ENCODE measurements around the gene MROH7.

DNA sequence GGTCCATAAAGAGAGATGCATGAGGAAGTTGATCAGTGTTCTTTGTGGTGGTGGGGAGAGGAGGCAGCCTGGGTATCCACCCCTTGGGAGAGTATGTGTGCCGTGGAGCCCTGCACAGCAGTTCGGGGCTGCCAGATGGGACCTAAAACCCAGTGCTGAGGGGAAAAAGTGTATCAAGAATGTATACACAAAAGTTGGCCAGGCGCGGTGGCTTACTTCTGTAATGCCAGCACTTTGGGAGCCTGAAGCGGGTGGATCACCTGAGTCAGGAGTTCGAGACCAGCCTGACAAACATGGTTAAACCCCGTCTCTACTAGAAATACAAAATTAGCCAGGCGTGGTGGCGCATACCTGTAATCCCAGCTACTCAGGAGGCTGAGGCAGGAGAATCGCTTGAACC, 70.0 kb downstream of the MROH7 start:
- TF ChIP-seq, protein P1, sequence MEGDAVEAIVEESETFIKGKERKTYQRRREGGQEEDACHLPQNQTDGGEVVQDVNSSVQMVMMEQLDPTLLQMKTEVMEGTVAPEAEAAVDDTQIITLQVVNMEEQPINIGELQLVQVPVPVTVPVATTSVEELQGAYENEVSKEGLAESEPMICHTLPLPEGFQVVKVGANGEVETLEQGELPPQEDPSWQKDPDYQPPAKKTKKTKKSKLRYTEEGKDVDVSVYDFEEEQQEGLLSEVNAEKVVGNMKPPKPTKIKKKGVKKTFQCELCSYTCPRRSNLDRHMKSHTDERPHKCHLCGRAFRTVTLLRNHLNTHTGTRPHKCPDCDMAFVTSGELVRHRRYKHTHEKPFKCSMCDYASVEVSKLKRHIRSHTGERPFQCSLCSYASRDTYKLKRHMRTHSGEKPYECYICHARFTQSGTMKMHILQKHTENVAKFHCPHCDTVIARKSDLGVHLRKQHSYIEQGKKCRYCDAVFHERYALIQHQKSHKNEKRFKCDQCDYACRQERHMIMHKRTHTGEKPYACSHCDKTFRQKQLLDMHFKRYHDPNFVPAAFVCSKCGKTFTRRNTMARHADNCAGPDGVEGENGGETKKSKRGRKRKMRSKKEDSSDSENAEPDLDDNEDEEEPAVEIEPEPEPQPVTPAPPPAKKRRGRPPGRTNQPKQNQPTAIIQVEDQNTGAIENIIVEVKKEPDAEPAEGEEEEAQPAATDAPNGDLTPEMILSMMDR (IDR thresholded peaks at IDR 0.05; ENCODE audit: low read depth, low read length, missing input control), result no peak
- TF ChIP-seq RAD21 (IDR thresholded peaks at IDR 0.05) (no peak), GABPA (IDR thresholded peaks at IDR 0.05 in 1 of 2, conservative IDR thresholded peaks at IDR 0.05 in 1 of 2) (no peak), TAF1 (conservative IDR thresholded peaks at IDR 0.05) (no peak), SP1 (IDR thresholded peaks at IDR 0.05) (no peak), RXRA (IDR thresholded peaks at IDR 0.05) (no peak), YY1 (IDR thresholded peaks at IDR 0.05) (no peak), JUND (IDR thresholded peaks at IDR 0.05) (no peak), HNF4G (IDR thresholded peaks at IDR 0.05) (no peak)
- TF ChIP-seq, protein P2, sequence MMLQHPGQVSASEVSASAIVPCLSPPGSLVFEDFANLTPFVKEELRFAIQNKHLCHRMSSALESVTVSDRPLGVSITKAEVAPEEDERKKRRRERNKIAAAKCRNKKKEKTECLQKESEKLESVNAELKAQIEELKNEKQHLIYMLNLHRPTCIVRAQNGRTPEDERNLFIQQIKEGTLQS (IDR thresholded peaks at IDR 0.05), result no peak
- TF ChIP-seq, protein P3, sequence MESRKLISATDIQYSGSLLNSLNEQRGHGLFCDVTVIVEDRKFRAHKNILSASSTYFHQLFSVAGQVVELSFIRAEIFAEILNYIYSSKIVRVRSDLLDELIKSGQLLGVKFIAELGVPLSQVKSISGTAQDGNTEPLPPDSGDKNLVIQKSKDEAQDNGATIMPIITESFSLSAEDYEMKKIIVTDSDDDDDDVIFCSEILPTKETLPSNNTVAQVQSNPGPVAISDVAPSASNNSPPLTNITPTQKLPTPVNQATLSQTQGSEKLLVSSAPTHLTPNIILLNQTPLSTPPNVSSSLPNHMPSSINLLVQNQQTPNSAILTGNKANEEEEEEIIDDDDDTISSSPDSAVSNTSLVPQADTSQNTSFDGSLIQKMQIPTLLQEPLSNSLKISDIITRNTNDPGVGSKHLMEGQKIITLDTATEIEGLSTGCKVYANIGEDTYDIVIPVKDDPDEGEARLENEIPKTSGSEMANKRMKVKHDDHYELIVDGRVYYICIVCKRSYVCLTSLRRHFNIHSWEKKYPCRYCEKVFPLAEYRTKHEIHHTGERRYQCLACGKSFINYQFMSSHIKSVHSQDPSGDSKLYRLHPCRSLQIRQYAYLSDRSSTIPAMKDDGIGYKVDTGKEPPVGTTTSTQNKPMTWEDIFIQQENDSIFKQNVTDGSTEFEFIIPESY (IDR thresholded peaks at IDR 0.05), result no peak
- TF ChIP-seq, protein P4, sequence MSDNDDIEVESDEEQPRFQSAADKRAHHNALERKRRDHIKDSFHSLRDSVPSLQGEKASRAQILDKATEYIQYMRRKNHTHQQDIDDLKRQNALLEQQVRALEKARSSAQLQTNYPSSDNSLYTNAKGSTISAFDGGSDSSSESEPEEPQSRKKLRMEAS (IDR thresholded peaks at IDR 0.05), result no peak
- TF ChIP-seq, protein P5, sequence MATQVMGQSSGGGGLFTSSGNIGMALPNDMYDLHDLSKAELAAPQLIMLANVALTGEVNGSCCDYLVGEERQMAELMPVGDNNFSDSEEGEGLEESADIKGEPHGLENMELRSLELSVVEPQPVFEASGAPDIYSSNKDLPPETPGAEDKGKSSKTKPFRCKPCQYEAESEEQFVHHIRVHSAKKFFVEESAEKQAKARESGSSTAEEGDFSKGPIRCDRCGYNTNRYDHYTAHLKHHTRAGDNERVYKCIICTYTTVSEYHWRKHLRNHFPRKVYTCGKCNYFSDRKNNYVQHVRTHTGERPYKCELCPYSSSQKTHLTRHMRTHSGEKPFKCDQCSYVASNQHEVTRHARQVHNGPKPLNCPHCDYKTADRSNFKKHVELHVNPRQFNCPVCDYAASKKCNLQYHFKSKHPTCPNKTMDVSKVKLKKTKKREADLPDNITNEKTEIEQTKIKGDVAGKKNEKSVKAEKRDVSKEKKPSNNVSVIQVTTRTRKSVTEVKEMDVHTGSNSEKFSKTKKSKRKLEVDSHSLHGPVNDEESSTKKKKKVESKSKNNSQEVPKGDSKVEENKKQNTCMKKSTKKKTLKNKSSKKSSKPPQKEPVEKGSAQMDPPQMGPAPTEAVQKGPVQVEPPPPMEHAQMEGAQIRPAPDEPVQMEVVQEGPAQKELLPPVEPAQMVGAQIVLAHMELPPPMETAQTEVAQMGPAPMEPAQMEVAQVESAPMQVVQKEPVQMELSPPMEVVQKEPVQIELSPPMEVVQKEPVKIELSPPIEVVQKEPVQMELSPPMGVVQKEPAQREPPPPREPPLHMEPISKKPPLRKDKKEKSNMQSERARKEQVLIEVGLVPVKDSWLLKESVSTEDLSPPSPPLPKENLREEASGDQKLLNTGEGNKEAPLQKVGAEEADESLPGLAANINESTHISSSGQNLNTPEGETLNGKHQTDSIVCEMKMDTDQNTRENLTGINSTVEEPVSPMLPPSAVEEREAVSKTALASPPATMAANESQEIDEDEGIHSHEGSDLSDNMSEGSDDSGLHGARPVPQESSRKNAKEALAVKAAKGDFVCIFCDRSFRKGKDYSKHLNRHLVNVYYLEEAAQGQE (IDR thresholded peaks at IDR 0.05), result no peak

All from liver (tissue), 3 donors.